GM12891 (cell line): ENCODE measurements around the gene MEX3C.

Experiments used
- POLR2A ChIP-seq: IDR thresholded peaks from 2 replicates; pipeline ENCODE4 v1.6.1; 2011; ENCODE audit warnings: low read depth, low read length, control low read depth
- POLR2AphosphoS5 ChIP-seq: IDR thresholded peaks from 2 replicates; pipeline ENCODE4 v1.6.1; 2011; ENCODE audit warnings: low read depth, low read length, control low read depth

DNA sequence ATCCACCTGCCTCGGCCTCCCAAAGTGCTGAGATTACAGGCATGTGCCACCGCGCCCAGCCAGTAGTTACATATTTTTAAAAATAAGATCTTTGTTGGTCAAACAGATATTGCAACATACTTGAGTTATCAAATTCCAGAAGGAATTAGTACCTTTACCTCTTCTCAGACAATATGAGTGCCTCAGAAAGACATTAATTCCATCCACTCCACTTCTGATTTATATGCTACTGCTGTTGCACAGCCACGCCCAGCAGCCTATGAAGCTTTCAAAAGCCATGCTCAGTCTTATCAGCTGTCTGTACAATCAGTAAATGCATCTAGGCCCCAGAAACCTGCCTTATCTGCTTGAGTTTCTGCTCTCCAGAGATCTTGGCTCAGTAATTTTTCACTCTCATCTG, 47.8 kb downstream of the MEX3C start:
- TF ChIP-seq POLR2A (no peak), POLR2AphosphoS5 (no peak)
